Keratinocyte (primary cell): ENCODE results near the gene FLNB. TPM values are rescaled to one million over a fixed set of nuclear protein-coding genes. Genes with fewer than 3 reads are reported as not detected.

Experiments used
- DNase-seq: peaks from one replicate; pipeline ENCODE4 v3.0.0-alpha.2; 2011; ENCODE audit warnings: low read depth, missing footprints, low spot score
- FAIRE-seq: peaks from 2 replicates; lab custom pipeline; 2011; peaks lifted over from hg19 to GRCh38; lab: Jason Lieb, UNC
- H2AFZ ChIP-seq: 2 replicates; pipeline ENCODE4 v1.6.0; 2012; ENCODE audit warnings: low read length, control low read depth, inconsistent platforms; ENCODE audit not compliant: control insufficient read depth
- H3K27ac ChIP-seq: 2 replicates; pipeline ENCODE4 v1.5.1; 2011; ENCODE audit warnings: low read length; ENCODE audit not compliant: control insufficient read depth, insufficient read depth
- H3K27me3 ChIP-seq: 3 replicates; pipeline ENCODE4 v1.6.0; 2011; ENCODE audit warnings: low read length; ENCODE audit not compliant: control insufficient read depth, insufficient read depth; ENCODE audit errors: extremely low read depth
- H3K36me3 ChIP-seq, 2 experiments: 2 replicates in 1 of 2; 3 replicates in 1 of 2; pipeline ENCODE4 v1.5.1; 2011; ENCODE audit warnings: low read length in 2 of 2, mild to moderate bottlenecking in 1 of 2; ENCODE audit not compliant: control insufficient read depth in 2 of 2, insufficient read depth in 2 of 2; ENCODE audit errors: extremely low read depth in 1 of 2
- H3K4me1 ChIP-seq: 3 replicates; pipeline ENCODE4 v1.5.1; 2011; ENCODE audit warnings: low read length; ENCODE audit not compliant: control insufficient read depth, insufficient read depth; ENCODE audit errors: extremely low read depth
- H3K4me2 ChIP-seq: 3 replicates; pipeline ENCODE4 v1.6.0; 2011; ENCODE audit warnings: low read depth, low read length; ENCODE audit not compliant: control insufficient read depth, insufficient read depth; ENCODE audit errors: extremely low read depth
- H3K4me3 ChIP-seq, 3 experiments: fragments of 200-600 bp in 1 of 3; sonication (generic) in 1 of 3; 2 replicates in 2 of 3; 3 replicates in 1 of 3; pipeline ENCODE4 v1.5.1; 2011 to 2016; ENCODE audit warnings: low read length in 3 of 3, mild to moderate bottlenecking in 3 of 3, control low read depth in 2 of 3, inconsistent platforms in 1 of 3, low read depth in 1 of 3, mixed read lengths in 1 of 3, mixed run types in 1 of 3, moderate library complexity in 1 of 3; ENCODE audit not compliant: control insufficient read depth in 2 of 3, insufficient read depth in 2 of 3; ENCODE audit errors: extremely low read depth in 1 of 3
- H3K79me2 ChIP-seq: 2 replicates; pipeline ENCODE4 v1.6.0; 2012; ENCODE audit warnings: low read length; ENCODE audit not compliant: control insufficient read depth, insufficient read depth
- H3K9ac ChIP-seq: 3 replicates; pipeline ENCODE4 v1.6.0; 2011; ENCODE audit warnings: low read length; ENCODE audit not compliant: control insufficient read depth, insufficient read depth; ENCODE audit errors: extremely low read depth
- H3K9me1 ChIP-seq: 3 replicates; pipeline ENCODE4 v1.6.0; 2011; ENCODE audit warnings: low read length; ENCODE audit not compliant: control insufficient read depth, insufficient read depth; ENCODE audit errors: extremely low read depth
- H3K9me3 ChIP-seq: 2 replicates; pipeline ENCODE4 v1.5.1; 2012; ENCODE audit warnings: low read depth, low read length; ENCODE audit not compliant: control insufficient read depth
- H4K20me1 ChIP-seq: 3 replicates; pipeline ENCODE4 v1.6.0; 2011; ENCODE audit warnings: low read length; ENCODE audit not compliant: control insufficient read depth, insufficient read depth; ENCODE audit errors: extremely low read depth
- EZH2 ChIP-seq: IDR thresholded peaks from one replicate; pipeline ENCODE4 v1.6.1; 2012; ENCODE audit warnings: inconsistent platforms, mild to moderate bottlenecking, low read length, moderate library complexity
- dilution Hi-C: fragments of 300-500 bp; cut with MboI; formaldehyde crosslinking; loops from one replicate; pipeline ENCODE4 v1.7.0; 2020; ENCODE audit warnings: low sequenced_read_pairs; ENCODE audit not compliant: extremely low pct_ligation_motif_present
- polyA plus RNA-seq, 5 experiments: library from polyadenylated mRNA; depleted of rRNA in 3 of 5; stranded (reverse) in 3 of 5; stranded (forward) in 1 of 5; unstranded in 1 of 5; fragments of >200 nt; gene quantifications; 1 replicate in 1 of 5; 2 replicates in 3 of 5; 3 replicates in 1 of 5; pipeline versions ENCODE4 v1.2.1 to v1.2.3, GENCODE V29; 2011 to 2012; ENCODE audit warnings: missing spikeins in 2 of 5, low read depth in 1 of 5, low replicate concordance in 1 of 5
- TF ChIP-seq, protein P1 (sequence below), 3 experiments: IDR thresholded peaks in 1 of 3; conservative IDR thresholded peaks in 1 of 3; optimal IDR thresholded peaks in 1 of 3; 2 replicates in 2 of 3; 3 replicates in 1 of 3; pipeline versions ENCODE3 to v1.5.1; 2011; ENCODE audit warnings: low read length in 3 of 3, mild to moderate bottlenecking in 3 of 3, moderate library complexity in 2 of 3, control low read depth in 1 of 3, inconsistent platforms in 1 of 3; ENCODE audit not compliant: insufficient read depth in 2 of 3; ENCODE audit errors: extremely low read depth in 1 of 3

The FLNB gene
- polyA plus RNA-seq, 1 donor (not counting 4 experiments of a cell fraction or from before 2014, with no cell fraction given), result 289 TPM

DNA sequence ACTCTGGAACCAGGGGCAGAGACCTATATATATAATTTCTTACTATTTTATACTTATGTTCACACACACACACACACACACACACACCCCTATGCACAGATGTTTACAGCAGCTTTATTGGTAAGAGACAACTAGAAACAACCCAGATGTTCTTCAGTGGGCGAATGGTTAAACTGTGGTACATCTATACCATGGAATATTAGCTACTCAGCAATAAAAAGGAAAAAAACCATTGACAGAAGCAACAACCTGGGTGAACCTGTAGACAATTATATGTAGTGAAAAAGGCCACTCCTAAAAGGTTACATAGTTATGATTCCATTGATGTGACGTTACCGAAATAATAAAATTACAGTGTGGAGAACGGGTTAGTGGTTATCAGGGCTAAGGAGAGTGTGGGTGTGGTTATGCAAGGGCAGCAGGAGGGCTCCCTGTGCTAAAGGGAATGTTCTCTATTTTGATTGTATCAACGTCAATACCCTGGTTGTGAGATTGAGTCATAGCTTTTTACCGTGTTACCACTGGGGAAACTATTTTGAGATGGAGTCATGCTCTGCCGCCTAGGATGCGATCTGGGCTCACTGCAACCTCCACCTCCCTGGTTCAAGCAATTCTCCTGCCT is 85.5 kb downstream of the FLNB start:
- H3K9me1 ChIP-seq, result no peaks in the 10 kb centered on the region
- H3K36me3 ChIP-seq, result peaks cover 33 to 50% of the 10 kb centered on the region in 2 experiments
- H3K4me1 ChIP-seq, result no peaks in the 10 kb centered on the region
- H3K9ac ChIP-seq, result no peak overlapping the region
- FAIRE-seq, result no peak
- DNase-seq, result no peak
- H3K9me3 ChIP-seq, result no peaks in the 10 kb centered on the region
- dilution Hi-C loops, result no loop called here
- no peak overlapping the region for H3K4me2 ChIP-seq
- peaks cover 45% of the 10 kb centered on the region for H4K20me1 ChIP-seq
- H3K27ac ChIP-seq, result no peak overlapping the region
- no peak for TF ChIP-seq EZH2
- TF ChIP-seq, protein P1, sequence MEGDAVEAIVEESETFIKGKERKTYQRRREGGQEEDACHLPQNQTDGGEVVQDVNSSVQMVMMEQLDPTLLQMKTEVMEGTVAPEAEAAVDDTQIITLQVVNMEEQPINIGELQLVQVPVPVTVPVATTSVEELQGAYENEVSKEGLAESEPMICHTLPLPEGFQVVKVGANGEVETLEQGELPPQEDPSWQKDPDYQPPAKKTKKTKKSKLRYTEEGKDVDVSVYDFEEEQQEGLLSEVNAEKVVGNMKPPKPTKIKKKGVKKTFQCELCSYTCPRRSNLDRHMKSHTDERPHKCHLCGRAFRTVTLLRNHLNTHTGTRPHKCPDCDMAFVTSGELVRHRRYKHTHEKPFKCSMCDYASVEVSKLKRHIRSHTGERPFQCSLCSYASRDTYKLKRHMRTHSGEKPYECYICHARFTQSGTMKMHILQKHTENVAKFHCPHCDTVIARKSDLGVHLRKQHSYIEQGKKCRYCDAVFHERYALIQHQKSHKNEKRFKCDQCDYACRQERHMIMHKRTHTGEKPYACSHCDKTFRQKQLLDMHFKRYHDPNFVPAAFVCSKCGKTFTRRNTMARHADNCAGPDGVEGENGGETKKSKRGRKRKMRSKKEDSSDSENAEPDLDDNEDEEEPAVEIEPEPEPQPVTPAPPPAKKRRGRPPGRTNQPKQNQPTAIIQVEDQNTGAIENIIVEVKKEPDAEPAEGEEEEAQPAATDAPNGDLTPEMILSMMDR (optimal IDR thresholded peaks at IDR 0.05 in 1 of 3, IDR thresholded peaks at IDR 0.05 in 1 of 3, conservative IDR thresholded peaks at IDR 0.05 in 1 of 3; ENCODE audit: extremely low read depth in 1 of 3, insufficient read depth in 2 of 3, low read length in 3 of 3), result no peak
- H3K4me3 ChIP-seq, result no peak overlapping the region
- H2AFZ ChIP-seq, result no peak overlapping the region
- peaks cover 80% of the 10 kb centered on the region for H3K79me2 ChIP-seq
- no peaks in the 10 kb centered on the region for H3K27me3 ChIP-seq

DNA sequence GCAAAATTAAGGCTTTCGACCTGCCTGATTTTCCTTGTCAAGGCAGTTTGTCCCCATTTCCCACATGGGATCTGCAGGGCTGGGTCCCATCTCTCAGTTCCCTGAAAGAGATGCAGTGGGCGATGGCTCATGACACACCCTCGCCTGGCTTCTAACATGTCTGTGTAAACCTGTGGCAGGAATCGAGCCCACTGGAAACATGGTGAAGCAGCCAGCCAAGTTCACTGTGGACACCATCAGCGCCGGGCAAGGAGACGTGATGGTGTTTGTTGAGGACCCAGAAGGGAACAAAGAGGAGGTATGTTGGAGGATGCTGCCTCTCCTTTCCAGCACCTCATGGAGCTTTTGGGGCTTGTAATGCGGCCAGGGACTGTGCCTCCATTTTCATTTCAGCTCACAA is 86.4 kb downstream of the FLNB start:
- no peak overlapping the region for H3K4me3 ChIP-seq
- DNase-seq, result no peak
- no peaks in the 10 kb centered on the region for H3K27me3 ChIP-seq
- dilution Hi-C loops, result no loop called here
- H3K27ac ChIP-seq, result no peak overlapping the region
- TF ChIP-seq, protein P1 (optimal IDR thresholded peaks at IDR 0.05 in 1 of 3, IDR thresholded peaks at IDR 0.05 in 1 of 3, conservative IDR thresholded peaks at IDR 0.05 in 1 of 3; ENCODE audit: extremely low read depth in 1 of 3, insufficient read depth in 2 of 3, low read length in 3 of 3), result no peak
- no peak for TF ChIP-seq EZH2
- peaks cover 46% of the 10 kb centered on the region for H4K20me1 ChIP-seq
- peaks cover 39 to 57% of the 10 kb centered on the region in 2 experiments for H3K36me3 ChIP-seq
- no peaks in the 10 kb centered on the region for H3K9me3 ChIP-seq
- peaks cover 75% of the 10 kb centered on the region for H3K79me2 ChIP-seq
- H3K4me2 ChIP-seq, result no peak overlapping the region
- H2AFZ ChIP-seq, result no peak overlapping the region
- no peaks in the 10 kb centered on the region for H3K9me1 ChIP-seq
- no peaks in the 10 kb centered on the region for H3K4me1 ChIP-seq
- H3K9ac ChIP-seq, result no peak overlapping the region
- FAIRE-seq, result no peak
